SW480 (cell line): Measurements from ENCODE around the gene PGPEP1.
"Not testable (repeated sequence)": the region's sequence is repeated elsewhere in the genome, so short reads cannot be mapped to it uniquely, and the experiment has no call there.

Experiments used
- DNase-seq: peaks from one replicate; pipeline ENCODE4 v3.0.0-alpha.2; 2016; ENCODE audit warnings: low spot score

Gene PGPEP1

GRCh38 chr19:18308051-18308947 is 32.1 kb upstream of the PGPEP1 start:
- DNase-seq, result no peak

DNA sequence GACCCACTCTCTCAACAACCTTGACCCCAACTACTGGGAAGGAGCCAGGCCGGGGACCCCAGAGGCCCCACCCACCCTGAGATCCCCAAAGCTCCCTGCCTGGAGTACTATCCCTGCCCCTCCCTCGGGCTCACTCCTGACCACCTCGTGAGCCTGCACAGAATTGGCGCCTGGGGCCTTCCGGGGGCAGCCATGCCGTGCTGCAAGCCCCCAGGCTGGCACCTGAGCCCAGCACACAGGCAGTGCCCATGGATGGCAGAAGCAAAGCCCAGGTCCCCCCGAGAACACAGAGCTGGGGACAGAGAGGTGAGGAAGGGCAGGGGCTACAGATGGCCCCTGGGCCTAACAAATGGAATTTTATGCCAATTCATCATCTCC is 31.5 kb upstream of the PGPEP1 start:
- no peak for DNase-seq

DNA sequence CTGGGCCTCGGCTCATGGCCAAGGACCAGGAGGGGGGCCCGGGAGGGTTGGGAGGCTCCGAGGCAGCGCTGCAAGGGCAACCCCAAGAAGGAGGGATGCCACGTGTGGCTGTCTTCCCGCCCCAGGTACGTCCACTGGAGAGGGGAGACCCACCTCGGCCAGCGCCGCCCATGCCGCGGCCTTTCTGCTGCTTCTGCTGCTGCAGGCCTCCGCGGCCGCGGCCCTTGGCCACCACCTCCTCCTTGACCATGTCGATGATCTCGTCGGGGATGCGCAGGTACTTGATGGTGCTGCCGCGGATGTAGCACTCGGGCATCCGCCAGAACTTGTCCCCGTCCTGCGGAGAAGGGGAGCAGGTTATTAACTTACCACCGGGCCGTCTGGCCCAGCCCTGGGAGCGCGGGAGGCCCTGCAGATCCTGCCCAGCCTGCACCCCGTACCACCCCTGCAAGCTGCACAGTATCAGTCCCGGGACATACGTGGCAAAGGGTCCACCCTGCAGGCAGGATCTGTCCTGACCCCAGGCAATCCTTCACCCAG is 30.8 kb upstream of the PGPEP1 start:
- DNase-seq, result no peak

GRCh38 chr19:18310118-18310909 is 30.1 kb upstream of the PGPEP1 start:
- DNase-seq, result no peak

GRCh38 chr19:18310966-18311365 is 29.4 kb upstream of the PGPEP1 start:
- DNase-seq, result no peak

- DNase-seq, result no peak
These were observed 28.8 kb upstream of the PGPEP1 start for GRCh38 chr19:18311502-18312091.

DNA sequence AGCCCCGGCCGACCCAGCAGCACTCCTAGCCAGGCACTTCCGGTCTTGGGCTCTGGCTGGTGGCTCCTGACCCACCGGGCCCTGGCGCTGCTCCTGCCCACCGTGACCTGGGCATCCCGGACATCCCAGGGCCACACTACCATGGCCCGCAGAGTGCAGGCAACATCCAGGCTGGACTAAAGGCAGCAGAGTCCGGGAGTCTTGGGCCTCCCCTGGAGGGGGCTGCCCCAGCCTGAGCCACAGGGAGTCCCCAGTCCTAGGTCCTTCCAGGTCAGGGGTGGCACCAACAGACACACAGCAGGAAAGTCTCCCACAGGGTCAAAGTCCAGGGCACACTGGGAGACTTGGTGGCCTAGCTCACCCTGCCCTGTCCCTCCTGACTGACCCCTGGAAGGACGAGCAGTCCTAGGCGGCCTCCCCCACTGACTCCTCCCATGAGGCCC is 28.3 kb upstream of the PGPEP1 start:
- no peak for DNase-seq

- no peak for DNase-seq
These were observed 27.0 kb upstream of the PGPEP1 start for GRCh38 chr19:18313398-18313797.

DNA sequence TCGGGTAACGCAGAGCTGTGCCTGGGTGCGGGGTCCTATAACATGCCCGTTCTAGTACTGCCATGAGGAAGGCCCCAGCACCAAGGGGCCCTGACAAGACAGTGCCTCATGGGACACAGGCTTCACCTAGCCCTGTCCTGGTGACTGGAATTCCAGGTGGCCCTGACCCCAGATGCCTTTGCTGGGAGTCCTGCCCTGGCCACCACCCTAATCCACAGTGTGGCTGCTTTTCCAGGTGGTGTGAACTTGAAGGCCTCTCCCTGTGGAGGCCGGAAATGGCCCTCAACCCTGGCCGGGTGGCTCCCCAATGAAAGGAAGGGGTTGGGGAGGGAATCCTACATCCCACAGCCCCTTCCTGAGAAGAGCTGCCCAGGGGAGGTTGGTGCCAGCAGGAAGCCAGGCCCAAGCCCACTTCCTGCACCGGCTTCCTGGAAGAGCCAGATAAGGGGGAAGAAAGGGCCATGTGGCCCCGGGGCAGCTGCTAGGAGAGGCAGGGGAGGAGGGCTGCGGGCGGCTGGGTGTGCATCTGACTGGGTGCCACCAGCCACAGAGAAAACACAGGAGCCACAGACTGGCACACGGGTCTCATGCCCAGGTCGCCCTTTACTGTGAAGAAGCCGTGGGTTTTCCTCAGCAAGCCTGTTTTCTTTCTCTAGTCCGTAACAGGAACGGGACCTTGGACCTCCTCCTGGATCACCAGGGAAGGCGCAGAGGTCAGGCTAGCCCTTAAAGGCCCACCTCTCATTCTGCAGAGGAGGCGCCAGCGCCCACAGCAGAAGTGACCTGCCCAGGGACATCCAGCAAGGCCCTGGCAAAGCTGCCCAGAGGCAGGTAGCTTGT is 22.2 kb upstream of the PGPEP1 start:
- no peak for DNase-seq

DNA sequence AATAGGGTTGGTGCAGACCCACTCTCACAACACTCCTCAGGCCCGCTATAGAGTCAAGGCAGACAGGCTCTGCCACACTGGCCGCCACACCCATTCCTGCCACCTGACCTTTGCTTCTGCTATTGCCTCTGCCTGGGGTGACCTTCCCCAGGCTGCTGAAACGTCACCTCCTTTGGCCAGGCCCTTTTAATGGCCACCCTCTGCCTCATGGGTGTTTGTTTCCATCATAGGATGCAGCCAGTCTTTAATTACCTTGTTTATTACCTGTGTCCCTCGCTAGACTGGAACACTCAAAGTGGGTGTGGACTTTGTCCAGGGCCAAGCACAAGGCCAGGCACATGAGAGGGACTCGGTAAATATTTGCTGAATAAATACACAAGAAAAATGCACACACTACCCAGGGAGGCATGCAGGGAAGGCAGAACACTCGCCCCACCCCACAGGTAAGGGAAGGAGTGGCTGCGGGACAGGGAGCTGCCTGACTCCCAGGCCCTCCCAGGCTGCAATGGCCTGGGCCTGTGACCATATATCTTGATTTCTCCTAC is 20.7 kb upstream of the PGPEP1 start:
- no peak for DNase-seq

DNA sequence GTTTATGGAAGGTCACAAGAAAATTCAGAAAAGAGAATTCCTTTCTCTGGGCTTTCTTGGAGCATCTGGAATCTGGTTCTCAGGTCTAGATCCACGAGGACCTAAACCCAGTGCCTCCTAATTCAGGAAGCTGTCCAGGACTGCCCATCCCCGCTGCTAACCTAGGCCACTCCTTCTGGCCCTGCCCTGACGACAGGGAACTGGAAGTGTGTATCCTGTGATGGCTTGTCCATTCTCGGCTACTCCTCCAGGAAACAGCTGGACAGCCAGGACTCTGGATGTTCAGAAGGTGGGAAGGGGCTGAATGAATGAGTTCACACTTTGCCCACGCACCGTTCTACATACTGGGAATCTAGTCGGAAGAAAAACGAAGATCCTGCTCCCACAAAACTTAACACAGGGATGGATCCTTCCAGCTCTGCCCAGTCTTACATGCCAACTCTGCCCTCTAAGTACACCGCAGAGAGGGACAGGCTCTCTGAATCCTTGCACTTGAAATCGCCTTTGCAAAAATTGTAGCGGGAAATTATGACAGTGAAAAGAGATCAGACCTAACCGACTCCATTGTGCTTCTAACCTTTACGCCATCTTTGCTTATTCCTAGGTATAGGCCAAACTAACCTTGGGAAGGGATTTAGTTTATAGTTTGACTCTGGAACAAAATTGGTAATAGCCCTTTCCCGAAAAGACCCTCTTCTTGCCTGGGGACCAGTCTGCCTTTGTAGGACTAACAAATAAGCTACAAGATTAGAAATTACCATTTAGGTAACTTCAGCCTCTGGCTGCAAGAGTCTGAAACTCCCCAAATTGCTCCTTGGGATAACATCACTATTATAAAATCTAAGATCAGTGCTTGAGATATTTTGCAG is 19.3 kb upstream of the PGPEP1 start:
- no peak for DNase-seq

DNA sequence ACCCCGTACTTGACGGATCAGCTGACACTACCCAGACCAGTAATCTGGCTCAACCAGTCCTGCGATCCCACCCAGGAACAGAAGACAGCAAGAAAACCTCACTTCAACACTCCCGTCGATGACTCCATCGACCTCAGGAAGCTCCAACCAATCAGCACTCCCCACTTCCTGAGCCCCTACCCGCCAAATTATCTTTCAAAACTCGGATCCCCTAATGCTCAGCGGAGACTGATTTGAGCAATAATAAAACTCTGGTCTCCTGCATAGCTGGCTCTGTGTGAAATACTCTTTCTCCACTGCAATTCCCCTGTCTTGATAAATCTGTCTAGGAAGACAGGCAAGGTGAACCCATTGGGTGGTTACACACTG is 18.7 kb upstream of the PGPEP1 start:
- no peak for DNase-seq

DNA sequence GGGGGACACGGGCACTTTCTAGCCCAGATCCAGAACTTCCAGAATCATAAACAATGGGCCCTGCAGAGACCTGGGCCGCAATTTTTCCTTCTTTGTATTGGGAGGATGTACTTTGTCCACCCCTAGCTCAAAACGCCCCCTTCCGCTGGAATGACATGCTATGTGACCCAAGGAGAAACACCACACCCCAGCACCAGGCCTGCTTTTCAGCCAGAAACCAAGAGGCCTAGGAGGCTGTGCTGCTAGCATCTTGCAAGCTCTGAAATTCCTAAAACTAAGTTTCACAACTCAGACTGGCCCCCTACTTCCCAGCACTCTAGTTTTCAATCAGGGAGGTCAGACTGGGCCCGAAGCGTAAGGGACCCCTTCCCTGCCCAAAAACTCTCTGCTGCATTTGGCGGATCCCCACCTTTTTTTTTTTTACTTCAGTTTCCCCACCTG is 18.1 kb upstream of the PGPEP1 start:
- peak; percentile 60 for DNase-seq

DNA sequence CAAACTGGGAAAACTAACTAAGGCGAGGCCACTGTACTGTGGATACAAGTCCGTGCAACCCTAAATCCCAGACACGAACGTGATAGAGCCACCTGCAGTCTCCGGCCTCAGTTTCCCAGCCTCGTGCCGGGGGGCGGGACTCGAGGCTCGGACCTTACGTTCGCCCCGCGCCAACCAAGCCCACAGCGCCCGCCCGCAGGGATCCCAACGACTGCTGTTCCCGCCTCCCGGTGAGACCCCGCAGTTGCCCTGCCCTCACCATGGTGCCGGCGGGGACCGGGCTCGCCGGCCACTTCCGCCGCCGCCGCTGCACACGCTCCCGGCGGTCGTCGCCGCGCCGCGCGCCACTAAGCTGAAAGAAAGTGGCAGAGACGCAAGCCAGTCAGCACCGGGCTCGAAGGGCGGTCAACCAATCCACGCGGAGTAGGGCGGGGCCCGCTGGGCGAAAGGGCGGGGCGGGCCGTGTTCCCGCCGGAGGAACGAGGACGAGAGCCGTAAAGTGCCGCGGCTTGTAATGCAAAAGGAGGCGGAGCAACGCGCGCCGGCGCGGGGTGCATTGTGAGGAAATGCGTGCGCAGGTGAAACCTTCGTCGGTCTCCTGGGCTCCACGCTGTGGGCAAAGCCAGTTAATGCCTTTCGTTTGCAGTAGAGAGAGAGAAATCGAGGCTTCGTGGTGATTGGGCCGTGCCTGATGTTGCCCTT is 17.5 kb upstream of the PGPEP1 start, which contains the start of gene LSM4:
Gene LSM4 (minus strand): TSS at position 318 of the 702 bp plus-strand sequence. CDS start 56 bp downstream, at position 262.
- DNase-seq, result peak; percentile 98

DNA sequence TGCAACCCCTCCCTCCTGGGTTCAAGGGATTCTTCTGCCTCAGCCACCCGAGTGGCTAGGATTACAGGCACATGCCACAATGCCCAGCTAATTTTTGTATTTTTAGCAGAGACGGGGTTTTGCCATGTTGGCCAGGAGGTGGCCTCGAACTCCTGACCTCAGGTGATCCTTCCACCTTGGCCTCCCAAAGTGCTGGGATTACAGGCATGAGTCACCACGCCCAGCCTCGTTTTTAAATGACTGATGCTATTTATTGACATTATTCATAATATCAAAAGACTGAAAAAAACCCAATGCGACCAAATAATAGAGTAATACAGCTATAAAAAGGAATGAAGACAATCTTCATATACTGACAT is 16.0 kb upstream of the PGPEP1 start:
- DNase-seq, result not testable (repeated sequence)

DNA sequence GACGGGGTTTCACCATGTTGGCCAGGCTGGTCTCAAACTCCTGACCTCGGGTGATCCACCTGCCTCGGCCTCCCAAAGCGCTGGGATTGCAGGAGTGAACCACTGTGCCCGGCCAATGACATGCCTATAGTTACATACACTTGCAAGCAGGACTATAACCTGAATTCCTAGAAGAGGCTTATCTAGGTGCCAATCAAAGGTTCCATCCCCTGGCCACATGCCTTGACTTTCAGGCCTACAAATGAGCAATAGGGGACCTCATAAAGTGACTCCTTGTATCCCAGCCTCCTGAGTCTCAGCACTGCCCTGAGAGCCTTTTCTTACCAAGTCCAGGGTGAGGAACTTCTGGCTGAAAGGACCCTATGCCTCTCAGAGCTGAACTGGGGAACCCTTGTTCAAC is 13.6 kb upstream of the PGPEP1 start:
- DNase-seq, result no peak

- DNase-seq, result peak; percentile 97
These were observed 11.9 kb upstream of the PGPEP1 start for GRCh38 chr19:18328340-18329034.

- no peak for DNase-seq
These were observed 11.4 kb upstream of the PGPEP1 start for GRCh38 chr19:18329035-18329376.

- DNase-seq, result no peak
These were observed 9.5 kb upstream of the PGPEP1 start for GRCh38 chr19:18330868-18331267.
